ENCODE measurements around the gene RHOB.

Gene RHOB

DNA sequence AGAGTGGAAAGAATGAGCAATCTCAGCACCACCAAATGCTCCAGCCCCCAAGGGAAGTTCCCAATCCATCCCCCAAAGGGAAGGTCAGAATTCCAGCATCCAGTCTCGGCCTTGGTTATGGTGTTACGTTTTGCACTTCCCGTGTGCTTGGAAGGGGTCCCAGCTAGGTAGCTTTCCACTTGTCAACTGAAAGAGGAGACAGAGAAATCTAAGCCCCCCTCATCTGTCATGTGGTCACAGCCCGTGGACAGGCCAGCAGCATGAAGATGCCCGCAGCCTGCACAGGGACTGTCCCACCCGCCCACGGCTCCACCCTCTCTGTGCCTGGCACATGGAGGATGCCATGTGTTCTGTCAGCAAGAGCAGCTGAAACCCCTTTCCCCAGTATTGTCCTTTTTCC lies 32.1 kb downstream of the RHOB start:
- TF ChIP-seq, protein P1, sequence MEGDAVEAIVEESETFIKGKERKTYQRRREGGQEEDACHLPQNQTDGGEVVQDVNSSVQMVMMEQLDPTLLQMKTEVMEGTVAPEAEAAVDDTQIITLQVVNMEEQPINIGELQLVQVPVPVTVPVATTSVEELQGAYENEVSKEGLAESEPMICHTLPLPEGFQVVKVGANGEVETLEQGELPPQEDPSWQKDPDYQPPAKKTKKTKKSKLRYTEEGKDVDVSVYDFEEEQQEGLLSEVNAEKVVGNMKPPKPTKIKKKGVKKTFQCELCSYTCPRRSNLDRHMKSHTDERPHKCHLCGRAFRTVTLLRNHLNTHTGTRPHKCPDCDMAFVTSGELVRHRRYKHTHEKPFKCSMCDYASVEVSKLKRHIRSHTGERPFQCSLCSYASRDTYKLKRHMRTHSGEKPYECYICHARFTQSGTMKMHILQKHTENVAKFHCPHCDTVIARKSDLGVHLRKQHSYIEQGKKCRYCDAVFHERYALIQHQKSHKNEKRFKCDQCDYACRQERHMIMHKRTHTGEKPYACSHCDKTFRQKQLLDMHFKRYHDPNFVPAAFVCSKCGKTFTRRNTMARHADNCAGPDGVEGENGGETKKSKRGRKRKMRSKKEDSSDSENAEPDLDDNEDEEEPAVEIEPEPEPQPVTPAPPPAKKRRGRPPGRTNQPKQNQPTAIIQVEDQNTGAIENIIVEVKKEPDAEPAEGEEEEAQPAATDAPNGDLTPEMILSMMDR (conservative IDR thresholded peaks at IDR 0.05; ENCODE audit: low read length) = no peak
- DNase-seq (ENCODE audit: low read depth) = no peak
- no peak overlapping the region for H3K4me3 ChIP-seq (ENCODE audit: low read length)

- H3K4me3 ChIP-seq (ENCODE audit: low read length) = no peak overlapping the region
- DNase-seq (ENCODE audit: low read depth) = no peak
- TF ChIP-seq, protein P1 (conservative IDR thresholded peaks at IDR 0.05; ENCODE audit: low read length) = no peak
These were observed 33.0 kb downstream of the RHOB start for GRCh38 chr2:20479835-20480234.

GRCh38 chr2:20480913-20481312 lies 34.0 kb downstream of the RHOB start:
- H3K4me3 ChIP-seq (ENCODE audit: low read length) = no peak overlapping the region
- no peak for DNase-seq (ENCODE audit: low read depth)
- TF ChIP-seq, protein P1 (conservative IDR thresholded peaks at IDR 0.05; ENCODE audit: low read length) = no peak

DNA sequence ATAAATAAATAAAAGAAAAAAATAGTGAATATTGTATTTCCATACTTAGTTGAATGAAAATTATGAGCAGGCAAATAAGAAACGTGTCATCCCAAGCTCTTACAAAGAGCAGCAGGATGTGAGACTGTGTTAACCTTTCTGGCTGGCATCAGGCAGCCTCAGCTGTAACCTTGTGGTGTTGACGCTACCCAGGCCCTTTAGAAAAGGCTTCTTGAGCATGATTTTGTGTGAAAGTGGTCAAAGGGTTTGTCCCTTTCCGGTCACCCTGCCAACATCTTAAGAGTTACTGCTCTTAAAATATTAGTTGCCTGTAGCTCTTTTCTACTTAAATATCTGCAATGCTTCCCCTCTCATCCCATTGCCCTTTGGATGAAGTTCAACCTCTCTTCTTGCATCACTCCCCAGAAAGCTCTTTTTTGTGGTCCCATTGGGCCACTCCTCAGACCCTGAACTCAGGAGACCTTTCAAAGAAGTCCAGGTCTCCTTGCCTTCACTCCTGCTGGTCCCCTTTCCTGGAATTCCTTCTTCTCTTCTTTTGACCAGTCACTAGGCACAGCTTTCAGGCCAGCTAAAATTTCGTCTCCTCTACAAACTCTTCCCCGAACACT lies 35.0 kb downstream of the RHOB start:
- DNase-seq (ENCODE audit: low read depth) = no peak
- H3K4me3 ChIP-seq (ENCODE audit: low read length) = no peak overlapping the region
- TF ChIP-seq, protein P1 (conservative IDR thresholded peaks at IDR 0.05; ENCODE audit: low read length) = no peak

GRCh38 chr2:20482725-20483124 lies 35.9 kb downstream of the RHOB start:
- DNase-seq (ENCODE audit: low read depth) = no peak
- TF ChIP-seq, protein P1 (conservative IDR thresholded peaks at IDR 0.05; ENCODE audit: low read length) = no peak
- no peak overlapping the region for H3K4me3 ChIP-seq (ENCODE audit: low read length)

- TF ChIP-seq, protein P1 (conservative IDR thresholded peaks at IDR 0.05; ENCODE audit: low read length) = no peak
- DNase-seq (ENCODE audit: low read depth) = no peak
- no peak overlapping the region for H3K4me3 ChIP-seq (ENCODE audit: low read length)
These were observed 36.5 kb downstream of the RHOB start for GRCh38 chr2:20483194-20483895.

- TF ChIP-seq, protein P1 (conservative IDR thresholded peaks at IDR 0.05; ENCODE audit: low read length) = no peak
- DNase-seq (ENCODE audit: low read depth) = no peak
- no peak overlapping the region for H3K4me3 ChIP-seq (ENCODE audit: low read length)
These were observed 37.3 kb downstream of the RHOB start for GRCh38 chr2:20484034-20484617.

All from AG10803 (cell line).